ENCODE measurements around the gene TMEM107. TPM values are rescaled to one million over a fixed set of nuclear protein-coding genes. Genes with fewer than 3 reads are reported as not detected.

Gene TMEM107
- total and polyA plus RNA-seq, 10 of the 15 experiments (the other 5 are each of a cell fraction or from before 2014, with no cell fraction given): 7.9 to 38.7 (median 22.9) TPM

GRCh38 chr17:8158267-8159031 lies 17.7 kb downstream of the TMEM107 start (continued):
- TF ChIP-seq ZBTB40 (IDR thresholded peaks at IDR 0.05; ENCODE audit: borderline replicate concordance) (no peak), NR2C2 (IDR thresholded peaks at IDR 0.05; ENCODE audit: borderline replicate concordance, control insufficient read depth, insufficient read length, low read depth) (no peak), WRNIP1 (IDR thresholded peaks at IDR 0.05; ENCODE audit: borderline replicate concordance, low read depth, low read length) (no peak), ZNF207 (IDR thresholded peaks at IDR 0.05; ENCODE audit: borderline replicate concordance) (0 out of 2 replicates have a peak, but pooled peaks have one; percentile 34), ZBTB33 (IDR thresholded peaks at IDR 0.05) (0 out of 2 replicates have a peak, but pooled peaks have one; percentile 11), POU2F2 (IDR thresholded peaks at IDR 0.05; ENCODE audit: borderline replicate concordance, low read depth, low read length) (0 out of 3 replicates have a peak, but pooled peaks have one; percentile 60), IKZF1 (conservative IDR thresholded peaks at IDR 0.05) (peak; percentile 47; the same call in 1 of the 2 replicates), ZNF622 (IDR thresholded peaks at IDR 0.05) (no peak), YBX1 (IDR thresholded peaks at IDR 0.05) (no peak), STAT3 (IDR thresholded peaks at IDR 0.05; ENCODE audit: low read depth, low read length) (no peak), PAX8 (IDR thresholded peaks at IDR 0.05) (no peak), NFYB (IDR thresholded peaks at IDR 0.05; ENCODE audit: insufficient read depth, low read depth, low read length) (no peak), HDGF (IDR thresholded peaks at IDR 0.05) (0 out of 2 replicates have a peak, but pooled peaks have one; percentile 57), POLR2AphosphoS2 (IDR thresholded peaks at IDR 0.05; ENCODE audit: low read depth, low read length) (peak; percentile 69; the same call in 1 of the 2 replicates), CBFB (IDR thresholded peaks at IDR 0.05; ENCODE audit: low read depth) (no peak), BACH1 (IDR thresholded peaks at IDR 0.05; ENCODE audit: borderline replicate concordance) (peak; percentile 64; the same call in 1 of the 2 replicates), ZNF24 (IDR thresholded peaks at IDR 0.05) (no peak), POLR2AphosphoS5 (IDR thresholded peaks at IDR 0.05; ENCODE audit: low read length) (peak; percentile 20; the same call in 1 of the 2 replicates)
- TF ChIP-seq, protein P1, sequence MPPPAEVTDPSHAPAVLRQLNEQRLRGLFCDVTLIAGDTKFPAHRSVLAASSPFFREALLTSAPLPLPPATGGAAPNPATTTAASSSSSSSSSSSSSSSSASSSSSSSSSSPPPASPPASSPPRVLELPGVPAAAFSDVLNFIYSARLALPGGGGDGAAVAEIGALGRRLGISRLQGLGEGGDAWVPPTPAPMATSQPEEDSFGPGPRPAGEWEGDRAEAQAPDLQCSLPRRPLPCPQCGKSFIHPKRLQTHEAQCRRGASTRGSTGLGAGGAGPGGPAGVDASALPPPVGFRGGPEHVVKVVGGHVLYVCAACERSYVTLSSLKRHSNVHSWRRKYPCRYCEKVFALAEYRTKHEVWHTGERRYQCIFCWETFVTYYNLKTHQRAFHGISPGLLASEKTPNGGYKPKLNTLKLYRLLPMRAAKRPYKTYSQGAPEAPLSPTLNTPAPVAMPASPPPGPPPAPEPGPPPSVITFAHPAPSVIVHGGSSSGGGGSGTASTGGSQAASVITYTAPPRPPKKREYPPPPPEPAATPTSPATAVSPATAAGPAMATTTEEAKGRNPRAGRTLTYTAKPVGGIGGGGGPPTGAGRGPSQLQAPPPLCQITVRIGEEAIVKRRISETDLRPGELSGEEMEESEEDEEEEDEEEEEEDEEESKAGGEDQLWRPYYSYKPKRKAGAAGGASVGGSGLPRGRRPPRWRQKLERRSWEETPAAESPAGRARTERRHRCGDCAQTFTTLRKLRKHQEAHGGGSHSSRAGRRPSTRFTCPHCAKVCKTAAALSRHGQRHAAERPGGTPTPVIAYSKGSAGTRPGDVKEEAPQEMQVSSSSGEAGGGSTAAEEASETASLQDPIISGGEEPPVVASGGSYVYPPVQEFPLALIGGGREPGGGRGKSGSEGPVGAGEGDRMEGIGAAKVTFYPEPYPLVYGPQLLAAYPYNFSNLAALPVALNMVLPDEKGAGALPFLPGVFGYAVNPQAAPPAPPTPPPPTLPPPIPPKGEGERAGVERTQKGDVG (CRISPR knock-in tag; IDR thresholded peaks at IDR 0.05): no peak
- TF ChIP-seq, protein P2, sequence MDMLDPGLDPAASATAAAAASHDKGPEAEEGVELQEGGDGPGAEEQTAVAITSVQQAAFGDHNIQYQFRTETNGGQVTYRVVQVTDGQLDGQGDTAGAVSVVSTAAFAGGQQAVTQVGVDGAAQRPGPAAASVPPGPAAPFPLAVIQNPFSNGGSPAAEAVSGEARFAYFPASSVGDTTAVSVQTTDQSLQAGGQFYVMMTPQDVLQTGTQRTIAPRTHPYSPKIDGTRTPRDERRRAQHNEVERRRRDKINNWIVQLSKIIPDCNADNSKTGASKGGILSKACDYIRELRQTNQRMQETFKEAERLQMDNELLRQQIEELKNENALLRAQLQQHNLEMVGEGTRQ (IDR thresholded peaks at IDR 0.05; ENCODE audit: borderline replicate concordance, low read depth, low read length): no peak
